Panc1 (cell line): ENCODE results near the gene TAF13. TPM values are rescaled to one million over a fixed set of nuclear protein-coding genes. Genes with fewer than 3 reads are reported as not detected.
A peak's percentile ranks its signal among the peaks of the same experiment; 100 is the strongest.

Source experiments
- ATAC-seq: fragments of 200-7000 bp; cut with Tn5 transposase; 2 replicates; pipeline ENCODE4 v1.9.1; 2020; ENCODE audit warnings: mild to moderate bottlenecking, moderate library complexity
- BruUV-seq: library from RNA; stranded (reverse); fragments of 400-500 nt; replicated peaks from 2 replicates; lab custom pipeline; 2021; lab: Mats Ljungman, UMichigan
- CTCF ChIA-PET: fragments of 300-600 bp; sonication (Branson Sonifier 250); formaldehyde crosslinking; loops from one replicate; lab custom pipeline; 2022; ENCODE audit warnings: antibody characterized with exemption; lab: Charles Lee
- POLR2A ChIA-PET: fragments of 300-600 bp; sonication (Branson Sonifier 250); formaldehyde crosslinking; loops from one replicate; lab custom pipeline; 2022; ENCODE audit warnings: antibody characterized with exemption; lab: Charles Lee
- DNase-seq: peaks from one replicate; pipeline ENCODE4 v3.0.0-alpha.2; 2010; ENCODE audit warnings: low read depth, low spot score
- H3K27ac ChIP-seq: 2 replicates; pipeline ENCODE4 v1.5.1; 2011; ENCODE audit warnings: mild to moderate bottlenecking, low read length, inconsistent platforms
- H3K27me3 ChIP-seq: fragments of 200-500 bp; sonication (Bioruptor generic); 2 replicates; pipeline ENCODE4 v1.6.0; 2014; ENCODE audit warnings: low read length, inconsistent platforms; ENCODE audit not compliant: control insufficient read depth, insufficient read depth
- H3K36me3 ChIP-seq: fragments of 200-500 bp; sonication (Bioruptor generic); 2 replicates; pipeline ENCODE4 v1.5.1; 2014; ENCODE audit warnings: inconsistent platforms, mild to moderate bottlenecking, low read length, moderate library complexity; ENCODE audit not compliant: control insufficient read depth, insufficient read depth
- H3K4me1 ChIP-seq: 2 replicates; pipeline ENCODE4 v1.5.1; 2011; ENCODE audit warnings: inconsistent platforms, mild to moderate bottlenecking, low read length, moderate library complexity; ENCODE audit not compliant: control insufficient read depth, insufficient read depth
- H3K4me3 ChIP-seq, 2 experiments: 2 replicates each; pipeline ENCODE4 v1.5.1; 2011 to 2012; ENCODE audit warnings: low read depth in 2 of 2, low read length in 2 of 2, mild to moderate bottlenecking in 2 of 2, inconsistent platforms in 1 of 2, moderate library complexity in 1 of 2
- H3K9me3 ChIP-seq: fragments of 200-500 bp; sonication (Bioruptor generic); 2 replicates; pipeline ENCODE4 v1.5.1; 2014; ENCODE audit warnings: low read depth, mild to moderate bottlenecking, inconsistent platforms, low read length, moderate library complexity; ENCODE audit not compliant: control insufficient read depth, insufficient read depth
- POLR2AphosphoS5 ChIP-seq: IDR thresholded peaks from 2 replicates; pipeline ENCODE4 v1.6.1; 2012; ENCODE audit warnings: mild to moderate bottlenecking, low read depth, low read length, moderate library complexity
- SIN3A ChIP-seq: IDR thresholded peaks from 2 replicates; pipeline ENCODE4 v1.6.1; 2012; ENCODE audit warnings: low read depth, mild to moderate bottlenecking, low read length, moderate library complexity, borderline replicate concordance; ENCODE audit not compliant: insufficient read depth
- TCF7L2 ChIP-seq: IDR thresholded peaks from 2 replicates; pipeline ENCODE4 v1.6.1; 2011; ENCODE audit warnings: mild to moderate bottlenecking, low read depth, low read length, inconsistent platforms
- in situ Hi-C: cut with HindIII; loops from 2 replicates; pipeline ENCODE4 v1.10.0; 2016; ENCODE audit warnings: low sequenced_read_pairs, low pct_unique_long_range_greater_than_20kb
- intact Hi-C: fragments of 100-400 bp; cut with micrococcal nuclease; formaldehyde crosslinking; loops from one replicate; pipeline ENCODE4 v1.10.0; 2022; ENCODE audit not compliant: unreplicated experiment
- total RNA-seq: library from RNA; stranded (reverse); gene quantifications from one replicate; pipeline ENCODE4 v1.2.1, GENCODE V29; 2021; ENCODE audit not compliant: unreplicated experiment
- TF ChIP-seq, protein P1 (sequence below): fragments of 450-650 bp; IDR thresholded peaks from 2 replicates; pipeline ENCODE4 v1.5.1; 2017; ENCODE audit warnings: mild to moderate bottlenecking
- TF ChIP-seq, protein P2 (sequence below), 2 experiments: IDR thresholded peaks; 2 replicates each; pipeline ENCODE4 v1.6.1; 2011 to 2012; ENCODE audit warnings: low read depth in 2 of 2, control low read depth in 1 of 2, low read length in 1 of 2, mild to moderate bottlenecking in 1 of 2, moderate library complexity in 1 of 2; ENCODE audit not compliant: insufficient read depth in 1 of 2

TAF13 gene
- total RNA-seq, 1 experiment from 2014 or later: 28.9 TPM

DNA sequence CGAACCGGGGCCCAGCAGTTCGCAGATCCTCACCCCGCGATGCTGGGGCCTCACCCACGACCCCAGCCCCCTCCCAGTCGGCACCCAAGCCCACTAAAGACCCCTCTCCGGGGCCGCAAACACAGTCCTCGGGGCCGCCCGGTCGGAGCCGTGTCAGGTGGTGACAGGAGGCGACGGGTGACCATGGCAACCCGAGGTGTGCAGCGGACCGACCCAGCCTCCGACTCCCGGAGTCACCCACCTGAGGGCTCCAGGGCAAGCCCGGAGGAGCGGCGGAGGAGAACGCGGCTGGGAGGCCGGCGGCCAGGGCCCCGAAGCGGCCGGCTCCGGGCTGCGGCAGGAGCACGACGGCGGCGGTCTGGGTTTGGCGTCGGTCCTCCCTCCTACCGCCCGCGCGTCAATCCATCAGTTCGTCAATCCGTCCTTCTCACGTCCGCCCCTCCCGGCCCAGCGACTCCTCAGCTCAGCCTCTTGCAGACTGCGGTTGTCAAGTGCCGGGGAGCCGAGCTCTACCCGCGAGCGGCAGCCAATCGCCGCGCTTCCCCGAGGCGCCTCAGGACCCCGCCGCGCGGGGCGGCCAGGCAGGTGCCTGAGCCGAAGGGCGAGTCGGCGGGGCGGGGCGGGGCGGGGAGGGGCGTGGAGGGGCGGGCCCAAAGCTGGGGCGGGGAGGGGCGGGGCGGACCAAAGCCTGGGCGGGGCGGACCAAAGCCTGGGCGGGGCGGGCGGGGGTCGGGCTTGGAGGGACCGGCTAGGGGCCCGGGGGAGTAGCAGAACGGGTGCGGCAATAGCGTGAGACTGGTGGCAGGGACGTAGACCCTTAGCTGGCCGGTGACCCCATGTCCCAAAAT is 34.0 kb downstream of the TAF13 start, which contains the start of gene WDR47:
WDR47 (minus strand) TSS at position 482 of the 848 bp plus-strand sequence. CDS start 18,590 bp downstream, outside the sequence.
- POLR2A ChIA-PET: interaction anchor here (0.6 kb wide), 1 partner anchor 171 kb away, joined by 5 read pairs; no protein-coding TSS in a partner anchor
- ATAC-seq: peak; percentile 98
- TF ChIP-seq SIN3A: peak; percentile 60; the same call in 1 of the 2 replicates
- TF ChIP-seq, protein P1, sequence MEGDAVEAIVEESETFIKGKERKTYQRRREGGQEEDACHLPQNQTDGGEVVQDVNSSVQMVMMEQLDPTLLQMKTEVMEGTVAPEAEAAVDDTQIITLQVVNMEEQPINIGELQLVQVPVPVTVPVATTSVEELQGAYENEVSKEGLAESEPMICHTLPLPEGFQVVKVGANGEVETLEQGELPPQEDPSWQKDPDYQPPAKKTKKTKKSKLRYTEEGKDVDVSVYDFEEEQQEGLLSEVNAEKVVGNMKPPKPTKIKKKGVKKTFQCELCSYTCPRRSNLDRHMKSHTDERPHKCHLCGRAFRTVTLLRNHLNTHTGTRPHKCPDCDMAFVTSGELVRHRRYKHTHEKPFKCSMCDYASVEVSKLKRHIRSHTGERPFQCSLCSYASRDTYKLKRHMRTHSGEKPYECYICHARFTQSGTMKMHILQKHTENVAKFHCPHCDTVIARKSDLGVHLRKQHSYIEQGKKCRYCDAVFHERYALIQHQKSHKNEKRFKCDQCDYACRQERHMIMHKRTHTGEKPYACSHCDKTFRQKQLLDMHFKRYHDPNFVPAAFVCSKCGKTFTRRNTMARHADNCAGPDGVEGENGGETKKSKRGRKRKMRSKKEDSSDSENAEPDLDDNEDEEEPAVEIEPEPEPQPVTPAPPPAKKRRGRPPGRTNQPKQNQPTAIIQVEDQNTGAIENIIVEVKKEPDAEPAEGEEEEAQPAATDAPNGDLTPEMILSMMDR: no peak
- TF ChIP-seq, protein P2, sequence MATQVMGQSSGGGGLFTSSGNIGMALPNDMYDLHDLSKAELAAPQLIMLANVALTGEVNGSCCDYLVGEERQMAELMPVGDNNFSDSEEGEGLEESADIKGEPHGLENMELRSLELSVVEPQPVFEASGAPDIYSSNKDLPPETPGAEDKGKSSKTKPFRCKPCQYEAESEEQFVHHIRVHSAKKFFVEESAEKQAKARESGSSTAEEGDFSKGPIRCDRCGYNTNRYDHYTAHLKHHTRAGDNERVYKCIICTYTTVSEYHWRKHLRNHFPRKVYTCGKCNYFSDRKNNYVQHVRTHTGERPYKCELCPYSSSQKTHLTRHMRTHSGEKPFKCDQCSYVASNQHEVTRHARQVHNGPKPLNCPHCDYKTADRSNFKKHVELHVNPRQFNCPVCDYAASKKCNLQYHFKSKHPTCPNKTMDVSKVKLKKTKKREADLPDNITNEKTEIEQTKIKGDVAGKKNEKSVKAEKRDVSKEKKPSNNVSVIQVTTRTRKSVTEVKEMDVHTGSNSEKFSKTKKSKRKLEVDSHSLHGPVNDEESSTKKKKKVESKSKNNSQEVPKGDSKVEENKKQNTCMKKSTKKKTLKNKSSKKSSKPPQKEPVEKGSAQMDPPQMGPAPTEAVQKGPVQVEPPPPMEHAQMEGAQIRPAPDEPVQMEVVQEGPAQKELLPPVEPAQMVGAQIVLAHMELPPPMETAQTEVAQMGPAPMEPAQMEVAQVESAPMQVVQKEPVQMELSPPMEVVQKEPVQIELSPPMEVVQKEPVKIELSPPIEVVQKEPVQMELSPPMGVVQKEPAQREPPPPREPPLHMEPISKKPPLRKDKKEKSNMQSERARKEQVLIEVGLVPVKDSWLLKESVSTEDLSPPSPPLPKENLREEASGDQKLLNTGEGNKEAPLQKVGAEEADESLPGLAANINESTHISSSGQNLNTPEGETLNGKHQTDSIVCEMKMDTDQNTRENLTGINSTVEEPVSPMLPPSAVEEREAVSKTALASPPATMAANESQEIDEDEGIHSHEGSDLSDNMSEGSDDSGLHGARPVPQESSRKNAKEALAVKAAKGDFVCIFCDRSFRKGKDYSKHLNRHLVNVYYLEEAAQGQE (IDR thresholded peaks at IDR 0.05; ENCODE audit: insufficient read depth in 1 of 2, low read depth in 2 of 2, low read length in 1 of 2): no peak
- TF ChIP-seq POLR2AphosphoS5: peak; percentile 77
- no peak for TF ChIP-seq TCF7L2
- Histone ChIP-seq H3K4me3 (peak within 1 kb of the TSS; percentile 86 to 87), H3K36me3 (no peaks in the 10 kb centered on the region; the same call in 1 of the 2 replicates), H3K4me1 (no peaks in the 10 kb centered on the region), H3K27me3 (no peaks in the 10 kb centered on the region), H3K27ac (peak within 1 kb of the TSS; percentile 69), H3K9me3 (no peaks in the 10 kb centered on the region)
- in situ Hi-C loops (no loop called here), intact Hi-C loops (no loop called here)
- CTCF ChIA-PET: interaction anchor here (0.6 to 0.7 kb wide), 2 partner anchors 59 to 197 kb away, joined by 5 read pairs; no protein-coding TSS in a partner anchor
- DNase-seq: peak; percentile 43
- no TSS peak for BruUV-seq

DNA sequence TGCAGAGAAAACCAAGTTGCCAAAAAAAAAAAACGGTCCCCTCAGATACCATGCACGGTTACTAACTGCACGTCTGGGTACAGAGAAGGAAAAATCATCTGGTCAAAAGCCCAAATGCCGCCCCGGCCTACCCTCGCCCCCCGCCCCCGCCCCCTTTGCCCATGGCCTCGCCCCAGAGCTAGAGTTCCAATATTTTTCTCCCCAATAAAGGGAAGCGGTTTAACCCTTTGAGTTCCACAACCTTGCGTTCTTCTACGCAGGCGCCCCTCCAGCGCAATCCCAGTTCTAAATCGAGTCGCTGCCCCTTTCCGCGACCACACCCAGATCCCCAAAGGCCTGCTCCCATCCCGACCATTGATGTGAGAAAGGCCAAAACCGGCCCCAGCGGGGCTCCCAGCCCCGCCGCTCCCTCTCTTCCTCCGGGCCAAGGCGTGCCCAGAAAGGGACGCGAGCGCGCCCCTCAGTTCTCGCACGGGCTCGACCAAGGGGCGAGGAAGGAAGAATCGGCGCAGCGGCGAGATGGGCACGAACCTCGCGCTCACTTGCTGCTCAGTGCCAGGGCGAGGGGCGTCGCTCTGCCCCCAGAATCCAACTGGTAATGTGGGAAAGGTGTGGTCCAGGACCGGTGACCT is 34.7 kb downstream of the TAF13 start:
- no peaks in the 10 kb centered on the region for H3K9me3 ChIP-seq
- ChIA-PET POLR2A (interaction anchor here (0.6 kb wide), 1 partner anchor 172 kb away, joined by 5 read pairs; no protein-coding TSS in a partner anchor), CTCF (interaction anchor here (0.6 kb wide), 1 partner anchor 198 kb away, joined by 5 read pairs; no protein-coding TSS in a partner anchor)
- peak overlapping the region; percentile 69 for H3K27ac ChIP-seq
- intact Hi-C loops (no loop called here), in situ Hi-C loops (no loop called here)
- no peaks in the 10 kb centered on the region; the same call in 1 of the 2 replicates for H3K36me3 ChIP-seq
- no TSS peak for BruUV-seq
- no peaks in the 10 kb centered on the region for H3K4me1 ChIP-seq
- DNase-seq (no peak), ATAC-seq (peak; percentile 49)
- no peak for TF ChIP-seq SIN3A
- TF ChIP-seq TCF7L2: no peak
- TF ChIP-seq, protein P1: no peak
- no peak for TF ChIP-seq POLR2AphosphoS5
- TF ChIP-seq, protein P2 (IDR thresholded peaks at IDR 0.05; ENCODE audit: insufficient read depth in 1 of 2, low read depth in 2 of 2, low read length in 1 of 2): no peak
- peak overlapping the region; percentile 86 to 87 for H3K4me3 ChIP-seq
- no peaks in the 10 kb centered on the region for H3K27me3 ChIP-seq
